ENCODE data around the gene RAB4A.

Gene RAB4A

GRCh38 chr1:229270547-229271447 is at the start of gene RAB4A:
Gene RAB4A, plus strand, starts transcription at chr1:229271111. Its CDS starts 229 bp downstream, at chr1:229271340.
- peak; percentile 68 for DNase-seq (ENCODE audit: low read depth)

GRCh38 chr1:229222081-229222480 is 48.8 kb upstream of the RAB4A start:
- DNase-seq (ENCODE audit: low read depth): no peak

- DNase-seq (ENCODE audit: low read depth): no peak
Measured at GRCh38 chr1:229223498-229223897, 47.4 kb upstream of the RAB4A start.

GRCh38 chr1:229224308-229224707 is 46.6 kb upstream of the RAB4A start:
- no peak for DNase-seq (ENCODE audit: low read depth)

- DNase-seq (ENCODE audit: low read depth): no peak
Measured at GRCh38 chr1:229225331-229225782, 45.6 kb upstream of the RAB4A start.

GRCh38 chr1:229226796-229227195 is 44.1 kb upstream of the RAB4A start:
- no peak for DNase-seq (ENCODE audit: low read depth)

- DNase-seq (ENCODE audit: low read depth): peak; percentile 72
Measured at GRCh38 chr1:229227298-229227919, 43.5 kb upstream of the RAB4A start.

GRCh38 chr1:229228522-229228921 is 42.4 kb upstream of the RAB4A start:
- DNase-seq (ENCODE audit: low read depth): no peak

- DNase-seq (ENCODE audit: low read depth): no peak
Measured at GRCh38 chr1:229229137-229229720, 41.7 kb upstream of the RAB4A start.

- no peak for DNase-seq (ENCODE audit: low read depth)
Measured at GRCh38 chr1:229229721-229230139, 41.2 kb upstream of the RAB4A start.

GRCh38 chr1:229230140-229230892 is 40.6 kb upstream of the RAB4A start:
- DNase-seq (ENCODE audit: low read depth): no peak

- no peak for DNase-seq (ENCODE audit: low read depth)
Measured at GRCh38 chr1:229230893-229231753, 39.8 kb upstream of the RAB4A start.

- no peak for DNase-seq (ENCODE audit: low read depth)
Measured at GRCh38 chr1:229231754-229232119, 39.2 kb upstream of the RAB4A start.

- no peak for DNase-seq (ENCODE audit: low read depth)
Measured at GRCh38 chr1:229234870-229235472, 35.9 kb upstream of the RAB4A start.

- no peak for DNase-seq (ENCODE audit: low read depth)
Measured at GRCh38 chr1:229237320-229237719, 33.6 kb upstream of the RAB4A start.

GRCh38 chr1:229238231-229238630 is 32.7 kb upstream of the RAB4A start:
- no peak for DNase-seq (ENCODE audit: low read depth)

- no peak for DNase-seq (ENCODE audit: low read depth)
Measured at GRCh38 chr1:229238674-229239415, 32.1 kb upstream of the RAB4A start.

- no peak for DNase-seq (ENCODE audit: low read depth)
Measured at GRCh38 chr1:229240532-229240931, 30.4 kb upstream of the RAB4A start.

GRCh38 chr1:229241390-229241789 is 29.5 kb upstream of the RAB4A start:
- no peak for DNase-seq (ENCODE audit: low read depth)

GRCh38 chr1:229243638-229244037 is 27.3 kb upstream of the RAB4A start:
- no peak for DNase-seq (ENCODE audit: low read depth)

Data from stimulated activated CD4-positive, alpha-beta T cell treated with anti-CD3 and anti-CD28 coated beads, Interleukin-2, amount 100 ng/mL, for 4 hours (primary cell).